AG20443 (cell line): ENCODE data around the gene SLC38A5.
"Not testable (repeated sequence)": the region's sequence is repeated elsewhere in the genome, so short reads cannot be mapped to it uniquely, and the experiment has no call there.

Experiments used
- DNase-seq: peaks from one replicate; pipeline ENCODE4 v3.0.0; 2012; ENCODE audit warnings: low spot score, mixed read lengths

Gene SLC38A5

GRCh38 chrX:48468693-48469691, 1.1 kb downstream of the SLC38A5 start:
- no peak for DNase-seq

GRCh38 chrX:48468247-48468671, 1.8 kb downstream of the SLC38A5 start:
- peak; percentile 45 for DNase-seq

- no peak for DNase-seq
Observed at GRCh38 chrX:48467281-48467761, 2.7 kb downstream of the SLC38A5 start.

- DNase-seq: no peak
Observed at GRCh38 chrX:48466696-48467095, 3.4 kb downstream of the SLC38A5 start.

- peak; percentile 83 for DNase-seq
Observed at GRCh38 chrX:48465336-48465933, 4.6 kb downstream of the SLC38A5 start.

- no peak for DNase-seq
Observed at GRCh38 chrX:48461830-48462229, 8.2 kb downstream of the SLC38A5 start.

GRCh38 chrX:48460606-48461005, 9.5 kb downstream of the SLC38A5 start:
- no peak for DNase-seq

GRCh38 chrX:48460031-48460430, 10.0 kb downstream of the SLC38A5 start:
- no peak for DNase-seq

- DNase-seq: no peak
Observed at GRCh38 chrX:48459483-48459882, 10.6 kb downstream of the SLC38A5 start.

GRCh38 chrX:48458711-48459110, 11.3 kb downstream of the SLC38A5 start:
- DNase-seq: no peak

- no peak for DNase-seq
Observed at GRCh38 chrX:48456628-48457331, 13.3 kb downstream of the SLC38A5 start.

- DNase-seq: no peak
Observed at GRCh38 chrX:48451708-48452107, 18.4 kb downstream of the SLC38A5 start.

- no peak for DNase-seq
Observed at GRCh38 chrX:48450076-48450475, 20.0 kb downstream of the SLC38A5 start.

GRCh38 chrX:48447201-48447600, 22.9 kb downstream of the SLC38A5 start:
- not testable (repeated sequence) for DNase-seq

GRCh38 chrX:48433713-48434112, 36.3 kb downstream of the SLC38A5 start:
- not testable (repeated sequence) for DNase-seq

- not testable (repeated sequence) for DNase-seq
Observed at GRCh38 chrX:48430166-48430565, 39.9 kb downstream of the SLC38A5 start.

- not testable (repeated sequence) for DNase-seq
Observed at GRCh38 chrX:48429606-48430005, 40.5 kb downstream of the SLC38A5 start.

- DNase-seq: not testable (repeated sequence)
Observed at GRCh38 chrX:48427027-48427716, 42.9 kb downstream of the SLC38A5 start.

- not testable (repeated sequence) for DNase-seq
Observed at GRCh38 chrX:48411860-48412259, 58.2 kb downstream of the SLC38A5 start, which contains the start of gene SSX4B. SSX4B (minus strand) TSS chrX:48411960; CDS start chrX:48411372, 588 bp downstream.
